GM18907 (cell line): Measurements from ENCODE around the gene KIFC1.

ENCODE experiments used
- ATAC-seq: cut with Tn5 transposase; IDR thresholded peaks from one replicate; pipeline ENCODE4 v1.9.1; 2021; ENCODE audit warnings: mild to moderate bottlenecking, moderate library complexity; ENCODE audit not compliant: unreplicated experiment

The KIFC1 gene

DNA sequence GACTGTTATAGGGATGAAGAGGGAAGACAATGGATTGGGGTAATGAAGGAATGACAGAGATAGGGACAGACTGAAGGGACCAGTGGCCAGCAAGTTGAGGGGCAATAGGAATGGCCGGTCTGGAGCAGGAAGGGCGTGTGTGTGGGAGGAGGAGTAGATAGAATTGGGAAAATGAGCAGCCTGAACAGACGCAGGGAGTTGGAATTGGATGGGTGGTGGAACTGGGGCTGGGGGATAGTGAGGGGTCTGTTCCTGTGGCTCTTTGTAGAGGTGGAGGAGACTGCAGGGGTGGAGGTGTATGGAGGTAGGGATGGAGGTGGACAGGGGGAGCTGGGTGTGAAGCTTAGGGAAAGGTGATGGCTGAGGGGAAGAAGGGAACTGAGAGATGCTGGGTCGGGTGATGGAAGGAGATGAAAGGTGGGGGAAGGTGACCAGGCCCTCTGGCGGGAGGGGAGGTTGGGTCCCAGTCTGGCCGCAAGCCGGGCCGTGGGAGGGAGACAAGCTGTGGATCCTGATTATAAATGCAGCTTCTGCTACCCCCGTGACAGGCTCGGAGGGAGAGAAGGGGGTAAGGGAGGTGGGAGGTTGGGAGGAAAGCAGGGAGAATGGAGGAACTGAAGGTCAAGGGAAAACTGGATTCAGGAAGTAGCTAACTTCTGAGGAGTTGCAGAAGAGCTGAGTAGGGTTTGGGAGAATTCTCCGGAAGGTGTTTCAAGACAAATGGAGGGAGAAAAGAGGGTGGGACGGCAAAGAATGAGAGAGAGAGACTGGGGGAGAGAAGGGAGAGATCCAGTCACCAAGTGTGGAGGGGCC, 33.4 kb downstream of the KIFC1 start:
- ATAC-seq = no peak

- ATAC-seq = peak; percentile 38
Observed at GRCh38 chr6:33425668-33426577, 34.3 kb downstream of the KIFC1 start.

- ATAC-seq = no peak
Observed at GRCh38 chr6:33426590-33427511, 35.2 kb downstream of the KIFC1 start.

DNA sequence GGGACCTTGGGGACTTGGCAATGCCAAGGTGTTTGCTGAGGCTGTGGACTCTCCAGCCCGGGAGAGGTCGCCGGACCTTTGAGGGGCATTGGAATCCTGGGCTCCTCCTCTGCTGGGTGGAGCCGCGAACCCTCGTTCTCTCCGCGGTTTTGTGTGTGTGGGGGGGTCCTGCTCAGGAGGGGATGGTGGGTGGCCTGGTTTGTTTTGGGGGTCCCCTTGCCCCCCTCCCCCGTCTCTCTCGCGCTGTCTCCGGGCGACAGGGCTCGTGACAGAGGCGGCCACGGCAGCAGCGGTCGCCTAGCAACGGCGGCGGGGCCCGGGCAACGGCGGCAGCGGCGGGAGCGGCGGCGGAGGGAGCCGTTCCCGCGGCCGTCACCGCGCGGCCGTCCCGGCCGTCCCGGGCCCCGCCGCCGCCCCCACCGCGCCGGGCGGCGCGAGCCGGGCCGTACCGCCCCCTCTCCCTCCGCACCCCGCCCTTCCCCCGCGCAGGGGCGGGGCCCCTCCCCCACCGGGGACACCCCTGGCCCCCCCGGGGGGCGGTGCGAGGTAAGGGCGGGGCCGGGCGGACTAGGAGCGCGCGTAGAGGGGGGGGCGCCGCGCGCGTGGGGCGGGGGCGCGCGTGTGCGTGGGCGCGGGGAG, 36.1 kb downstream of the KIFC1 start:
- no peak for ATAC-seq

DNA sequence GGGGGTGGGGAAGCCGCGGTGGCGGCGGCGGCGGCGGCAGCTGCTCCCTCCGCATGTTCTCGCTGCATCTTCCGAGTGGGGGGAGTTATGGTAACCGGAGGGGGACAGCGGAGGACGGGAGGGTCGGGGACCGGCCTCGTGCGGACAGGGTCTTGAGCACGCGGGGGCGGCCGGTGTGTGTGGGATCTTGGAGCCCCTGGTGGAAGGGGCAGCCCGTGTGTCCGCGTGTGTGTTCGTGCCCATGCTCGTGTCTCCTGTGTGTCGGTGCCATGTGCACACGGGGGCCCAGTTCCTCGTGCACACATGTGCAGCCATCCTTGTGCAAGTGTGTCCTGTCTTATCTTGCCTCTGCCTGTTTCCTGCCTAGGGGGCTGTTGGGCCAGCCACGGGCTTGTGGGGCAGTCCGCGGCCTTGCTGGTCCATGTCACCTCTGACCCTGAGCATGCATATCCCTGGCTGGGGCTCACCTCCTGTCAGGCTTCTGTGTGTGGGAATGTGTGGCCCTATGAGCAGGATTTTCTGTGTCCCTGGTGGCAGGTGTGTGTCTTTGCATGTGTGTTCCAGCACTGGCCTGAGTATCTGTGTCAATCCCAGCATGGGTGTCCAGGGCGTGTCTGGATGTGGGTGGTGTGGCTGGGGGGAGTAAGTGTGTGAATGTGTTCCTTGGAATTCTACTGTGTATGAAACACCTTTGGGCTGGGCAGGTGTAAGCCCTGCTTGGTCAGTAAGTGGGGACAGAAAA, 36.8 kb downstream of the KIFC1 start:
- ATAC-seq = no peak

DNA sequence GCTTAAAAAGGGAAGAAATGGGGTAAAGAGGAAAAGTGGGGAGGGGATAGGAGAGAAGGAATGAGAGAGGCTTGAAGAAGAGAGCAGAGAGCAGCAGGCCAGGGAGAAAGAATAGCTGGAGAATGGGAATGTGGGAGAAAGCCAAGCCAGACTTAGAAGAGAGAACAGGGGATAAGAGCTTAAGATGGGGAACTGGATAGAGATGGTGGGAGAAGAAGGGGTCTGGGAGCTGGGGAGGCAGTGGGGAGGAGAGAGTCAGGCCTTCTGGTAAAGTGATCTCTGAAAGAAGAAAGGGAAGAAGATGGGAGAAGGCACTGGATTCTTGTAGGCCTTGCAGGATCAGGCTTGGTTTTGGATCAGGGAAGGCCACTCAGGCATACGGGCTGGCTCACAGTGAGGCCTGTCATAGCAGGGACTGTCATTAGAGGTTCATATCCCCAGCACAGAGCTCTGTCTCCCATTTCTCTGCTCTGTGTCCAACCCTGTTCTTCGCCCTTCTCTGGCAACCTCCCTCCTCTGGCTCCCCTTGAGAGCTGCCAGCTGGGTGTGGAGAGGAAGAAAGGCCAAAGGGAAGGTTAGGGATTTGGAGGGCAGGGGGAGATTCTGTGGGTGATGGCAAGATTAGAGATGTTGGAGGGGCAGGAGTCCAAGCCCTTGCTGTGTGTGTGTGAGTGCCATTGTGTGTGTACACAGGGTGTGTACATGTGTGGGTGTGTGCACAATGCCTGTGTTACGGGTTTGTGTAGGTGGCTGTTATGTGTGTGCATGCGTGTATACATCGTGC, 37.5 kb downstream of the KIFC1 start:
- ATAC-seq = no peak

DNA sequence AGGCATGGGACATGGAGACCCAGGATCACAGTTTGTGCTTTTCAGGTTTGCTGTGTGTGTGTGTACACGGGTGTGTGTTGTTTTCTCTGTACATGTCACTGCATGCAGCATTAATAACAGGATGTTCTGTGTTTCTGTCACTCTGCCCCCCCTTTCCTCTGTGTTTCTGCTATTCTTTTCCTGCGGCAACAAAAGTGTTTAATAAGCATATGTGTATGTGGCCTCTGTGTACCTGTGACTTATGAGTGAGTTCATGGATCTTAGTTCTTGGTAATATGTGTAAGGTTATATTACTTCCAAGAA, 38.1 kb downstream of the KIFC1 start:
- no peak for ATAC-seq

GRCh38 chr6:33430334-33430733, 38.7 kb downstream of the KIFC1 start:
- no peak for ATAC-seq

DNA sequence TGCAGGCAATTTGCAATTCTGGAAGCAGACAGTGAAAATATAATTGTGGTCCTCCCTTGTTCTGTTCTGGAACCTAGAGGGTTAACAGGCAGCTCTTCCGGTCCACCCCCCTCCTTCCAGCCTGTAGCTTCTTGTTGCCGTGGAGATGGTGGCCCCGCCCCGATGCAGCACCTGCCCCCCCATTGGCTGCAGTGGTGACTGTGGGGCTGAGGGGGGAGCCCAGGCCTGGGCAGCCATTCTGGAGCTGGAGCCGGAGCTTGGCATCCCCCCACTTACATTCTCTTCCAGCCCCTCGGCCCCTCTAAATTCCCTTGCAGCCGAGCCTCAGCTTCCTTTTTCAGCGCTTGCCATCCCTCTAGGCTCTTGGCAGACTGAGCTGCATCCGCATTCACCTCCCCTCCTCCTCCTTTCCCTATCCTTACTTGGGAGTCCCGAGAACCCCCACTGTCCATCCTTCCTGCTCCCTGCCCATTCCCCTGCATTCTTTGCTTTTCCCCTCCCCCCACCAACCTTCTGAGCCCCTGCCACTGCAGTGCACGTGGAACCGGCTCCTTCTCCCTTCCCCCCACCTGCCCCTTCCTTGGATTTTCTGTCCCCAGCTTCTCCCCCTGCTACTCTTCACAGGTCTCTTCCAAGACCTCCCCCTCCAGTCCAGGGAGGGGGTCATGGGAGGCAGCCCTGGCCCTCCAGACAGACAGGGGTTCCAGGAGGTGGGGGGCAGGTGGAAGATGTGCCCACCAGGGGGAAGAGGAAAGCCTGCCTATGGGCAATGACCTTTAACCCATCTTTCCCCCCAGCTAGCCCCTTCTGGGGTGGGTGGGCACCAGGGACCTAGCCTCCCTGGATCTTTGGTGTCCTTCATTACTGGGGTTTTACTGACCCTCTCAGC, 39.6 kb downstream of the KIFC1 start:
- ATAC-seq = peak; percentile 46

- ATAC-seq = no peak
Observed at GRCh38 chr6:33431880-33432541, 40.4 kb downstream of the KIFC1 start.

DNA sequence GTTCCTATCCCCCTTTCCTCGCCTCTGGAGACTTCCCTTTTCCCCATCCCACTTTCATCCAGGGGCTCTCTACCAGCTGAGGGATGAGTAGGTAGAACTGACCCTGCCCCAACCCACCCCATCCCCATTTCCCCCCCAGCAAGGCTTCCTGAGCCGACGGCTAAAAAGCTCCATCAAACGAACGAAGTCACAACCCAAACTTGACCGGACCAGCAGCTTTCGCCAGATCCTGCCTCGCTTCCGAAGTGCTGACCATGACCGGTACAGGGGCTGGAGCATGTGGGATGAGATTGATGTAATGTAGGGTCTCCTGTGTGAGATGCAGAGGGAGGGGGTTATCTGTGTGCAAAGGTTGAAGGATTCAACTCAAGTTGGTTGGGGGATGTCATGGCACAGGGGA, 40.9 kb downstream of the KIFC1 start:
- no peak for ATAC-seq

DNA sequence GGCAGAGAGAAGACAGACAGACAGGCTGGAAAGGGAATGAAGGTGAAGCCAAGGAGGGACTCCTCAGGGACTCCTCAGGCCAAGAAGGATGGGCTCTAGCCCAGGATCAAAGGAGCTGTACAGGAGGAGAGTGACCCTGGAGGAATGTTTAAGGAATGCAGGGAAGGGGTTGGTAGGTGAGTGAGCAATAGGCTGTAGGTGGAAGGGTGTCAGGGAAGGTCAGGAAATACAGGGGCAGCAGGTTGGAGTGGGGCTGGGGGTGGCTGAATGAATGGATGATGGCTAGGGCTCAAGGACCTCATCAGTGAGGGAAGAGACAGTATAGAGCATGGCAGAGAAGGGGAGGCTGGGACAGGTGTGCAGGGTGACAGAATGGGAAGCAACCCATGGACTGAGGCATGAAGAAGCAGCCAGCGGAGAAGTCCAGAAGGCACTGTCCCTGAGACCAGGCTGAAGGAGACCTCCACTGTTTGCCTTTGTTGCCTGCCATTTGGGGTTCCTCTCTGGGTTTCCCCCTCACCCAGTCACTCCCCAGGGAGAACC, 41.4 kb downstream of the KIFC1 start:
- no peak for ATAC-seq

- no peak for ATAC-seq
Observed at GRCh38 chr6:33433544-33434191, 42.0 kb downstream of the KIFC1 start.

GRCh38 chr6:33434961-33435360, 43.3 kb downstream of the KIFC1 start:
- no peak for ATAC-seq

- no peak for ATAC-seq
Observed at GRCh38 chr6:33437666-33438065, 46.0 kb downstream of the KIFC1 start.

GRCh38 chr6:33438978-33439594, 47.5 kb downstream of the KIFC1 start:
- ATAC-seq = no peak
